Measurements from ENCODE around the gene SGSM2. TPM values are rescaled to one million over a fixed set of nuclear protein-coding genes. Genes with fewer than 3 reads are reported as not detected.

Gene SGSM2
- polyA plus RNA-seq, 1 donor (not counting 4 experiments of a cell fraction or from before 2014, with no cell fraction given) = 16.4 TPM

GRCh38 chr17:2376107-2376506 is 38.8 kb downstream of the SGSM2 start:
- peaks cover 3 to 11% of the 10 kb centered on the region in 2 experiments for H3K36me3 ChIP-seq (ENCODE audit: control insufficient read depth in 2 of 2, extremely low read depth in 1 of 2, insufficient read depth in 2 of 2, low read length in 2 of 2)
- no peaks in the 10 kb centered on the region for H3K9me1 ChIP-seq (ENCODE audit: control insufficient read depth, extremely low read depth, insufficient read depth, low read length)
- no peaks in the 10 kb centered on the region for H3K9me3 ChIP-seq (ENCODE audit: control insufficient read depth, low read depth, low read length)
- H4K20me1 ChIP-seq (ENCODE audit: control insufficient read depth, extremely low read depth, insufficient read depth, low read length) = peaks cover under 1% of the 10 kb centered on the region
- H3K4me1 ChIP-seq (ENCODE audit: control insufficient read depth, extremely low read depth, insufficient read depth, low read length) = peaks cover 3% of the 10 kb centered on the region
- FAIRE-seq (no peak), DNase-seq (ENCODE audit: low read depth, low spot score) (no peak)
- no peaks in the 10 kb centered on the region for H3K79me2 ChIP-seq (ENCODE audit: control insufficient read depth, insufficient read depth, low read length)
- H3K4me3 ChIP-seq (ENCODE audit: control insufficient read depth in 2 of 3, extremely low read depth in 1 of 3, insufficient read depth in 2 of 3, low read depth in 1 of 3, low read length in 3 of 3) = no peak overlapping the region
- no peak overlapping the region for H2AFZ ChIP-seq (ENCODE audit: control insufficient read depth, low read length)
- TF ChIP-seq EZH2 (IDR thresholded peaks at IDR 0.05; ENCODE audit: low read length) = no peak
- TF ChIP-seq, protein P1, sequence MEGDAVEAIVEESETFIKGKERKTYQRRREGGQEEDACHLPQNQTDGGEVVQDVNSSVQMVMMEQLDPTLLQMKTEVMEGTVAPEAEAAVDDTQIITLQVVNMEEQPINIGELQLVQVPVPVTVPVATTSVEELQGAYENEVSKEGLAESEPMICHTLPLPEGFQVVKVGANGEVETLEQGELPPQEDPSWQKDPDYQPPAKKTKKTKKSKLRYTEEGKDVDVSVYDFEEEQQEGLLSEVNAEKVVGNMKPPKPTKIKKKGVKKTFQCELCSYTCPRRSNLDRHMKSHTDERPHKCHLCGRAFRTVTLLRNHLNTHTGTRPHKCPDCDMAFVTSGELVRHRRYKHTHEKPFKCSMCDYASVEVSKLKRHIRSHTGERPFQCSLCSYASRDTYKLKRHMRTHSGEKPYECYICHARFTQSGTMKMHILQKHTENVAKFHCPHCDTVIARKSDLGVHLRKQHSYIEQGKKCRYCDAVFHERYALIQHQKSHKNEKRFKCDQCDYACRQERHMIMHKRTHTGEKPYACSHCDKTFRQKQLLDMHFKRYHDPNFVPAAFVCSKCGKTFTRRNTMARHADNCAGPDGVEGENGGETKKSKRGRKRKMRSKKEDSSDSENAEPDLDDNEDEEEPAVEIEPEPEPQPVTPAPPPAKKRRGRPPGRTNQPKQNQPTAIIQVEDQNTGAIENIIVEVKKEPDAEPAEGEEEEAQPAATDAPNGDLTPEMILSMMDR (optimal IDR thresholded peaks at IDR 0.05 in 1 of 3, IDR thresholded peaks at IDR 0.05 in 1 of 3, conservative IDR thresholded peaks at IDR 0.05 in 1 of 3; ENCODE audit: extremely low read depth in 1 of 3, insufficient read depth in 2 of 3, low read length in 3 of 3) = no peak
- no peaks in the 10 kb centered on the region for H3K27me3 ChIP-seq (ENCODE audit: control insufficient read depth, extremely low read depth, insufficient read depth, low read length)
- H3K4me2 ChIP-seq (ENCODE audit: control insufficient read depth, extremely low read depth, insufficient read depth, low read depth, low read length) = no peak overlapping the region
- no peak overlapping the region for H3K9ac ChIP-seq (ENCODE audit: control insufficient read depth, extremely low read depth, insufficient read depth, low read length)
- no peak overlapping the region for H3K27ac ChIP-seq (ENCODE audit: control insufficient read depth, insufficient read depth, low read length)
- dilution Hi-C loops (cut with MboI; ENCODE audit: extremely low pct_ligation_motif_present, low sequenced_read_pairs) = no loop called here

GRCh38 chr17:2377659-2378058 is 40.4 kb downstream of the SGSM2 start:
- no peak overlapping the region for H2AFZ ChIP-seq (ENCODE audit: control insufficient read depth, low read length)
- H3K9ac ChIP-seq (ENCODE audit: control insufficient read depth, extremely low read depth, insufficient read depth, low read length) = no peak overlapping the region
- H3K4me2 ChIP-seq (ENCODE audit: control insufficient read depth, extremely low read depth, insufficient read depth, low read depth, low read length) = no peak overlapping the region
- no peak overlapping the region for H3K4me3 ChIP-seq (ENCODE audit: control insufficient read depth in 2 of 3, extremely low read depth in 1 of 3, insufficient read depth in 2 of 3, low read depth in 1 of 3, low read length in 3 of 3)
- no peaks in the 10 kb centered on the region for H3K9me1 ChIP-seq (ENCODE audit: control insufficient read depth, extremely low read depth, insufficient read depth, low read length)
- DNase-seq (ENCODE audit: low read depth, low spot score) (no peak), FAIRE-seq (no peak)
- no peak overlapping the region for H3K27ac ChIP-seq (ENCODE audit: control insufficient read depth, insufficient read depth, low read length)
- dilution Hi-C loops (cut with MboI; ENCODE audit: extremely low pct_ligation_motif_present, low sequenced_read_pairs) = no loop called here
- TF ChIP-seq, protein P1 (optimal IDR thresholded peaks at IDR 0.05 in 1 of 3, IDR thresholded peaks at IDR 0.05 in 1 of 3, conservative IDR thresholded peaks at IDR 0.05 in 1 of 3; ENCODE audit: extremely low read depth in 1 of 3, insufficient read depth in 2 of 3, low read length in 3 of 3) = no peak
- TF ChIP-seq EZH2 (IDR thresholded peaks at IDR 0.05; ENCODE audit: low read length) = no peak
- no peaks in the 10 kb centered on the region for H3K79me2 ChIP-seq (ENCODE audit: control insufficient read depth, insufficient read depth, low read length)
- no peaks in the 10 kb centered on the region for H3K9me3 ChIP-seq (ENCODE audit: control insufficient read depth, low read depth, low read length)
- peaks cover 3 to 13% of the 10 kb centered on the region in 2 experiments for H3K36me3 ChIP-seq (ENCODE audit: control insufficient read depth in 2 of 2, extremely low read depth in 1 of 2, insufficient read depth in 2 of 2, low read length in 2 of 2)
- H4K20me1 ChIP-seq (ENCODE audit: control insufficient read depth, extremely low read depth, insufficient read depth, low read length) = no peaks in the 10 kb centered on the region
- H3K27me3 ChIP-seq (ENCODE audit: control insufficient read depth, extremely low read depth, insufficient read depth, low read length) = no peaks in the 10 kb centered on the region
- H3K4me1 ChIP-seq (ENCODE audit: control insufficient read depth, extremely low read depth, insufficient read depth, low read length) = peaks cover 3% of the 10 kb centered on the region

Data from keratinocyte (primary cell).